Gastrocnemius medialis (tissue), 4 donors: ENCODE measurements around the gene MYCN. TPM values are rescaled to one million over a fixed set of nuclear protein-coding genes. Genes with fewer than 3 reads are reported as not detected.

Source experiments
- ATAC-seq, 2 donors: fragments of 150-250 bp; one replicate each; pipeline ENCODE4 v1.9.1; 2016
- DNase-seq, 2 donors: peaks; one replicate each; pipeline ENCODE4 v3.0.0-alpha.2; 2019
- H3K27ac ChIP-seq, 4 donors: fragments of 200-600 bp; sonication (generic); 1 replicate in 1 of 4; 2 replicates in 3 of 4; pipeline ENCODE4 v1.5.1; 2016 to 2018; ENCODE audit warnings: mild to moderate bottlenecking in 2 of 4, moderate library complexity in 1 of 4
- H3K27me3 ChIP-seq, 3 donors: fragments of 200-600 bp; sonication (generic) in 2 of 3; 1 replicate in 1 of 3; 2 replicates in 2 of 3; pipeline versions ENCODE4 v1.5.1 to v1.6.0; 2016 to 2019; ENCODE audit warnings: mild to moderate bottlenecking in 1 of 3, moderate library complexity in 1 of 3
- H3K36me3 ChIP-seq, 2 donors: fragments of 200-600 bp; sonication (generic) in 1 of 2; one replicate each; pipeline ENCODE4 v1.5.1; 2017 to 2018
- H3K4me1 ChIP-seq, 2 donors: fragments of 200-600 bp; sonication (generic) in 1 of 2; one replicate each; pipeline ENCODE4 v1.5.1; 2016 to 2017; ENCODE audit warnings: mild to moderate bottlenecking in 2 of 2
- H3K4me3 ChIP-seq, 4 donors: fragments of 200-600 bp; sonication (generic) in 3 of 4; 1 replicate in 1 of 4; 2 replicates in 3 of 4; pipeline ENCODE4 v1.5.1; 2016 to 2019; ENCODE audit warnings: mild to moderate bottlenecking in 2 of 4
- H3K9me3 ChIP-seq, 3 donors: fragments of 200-600 bp; sonication (generic) in 2 of 3; 1 replicate in 1 of 3; 2 replicates in 2 of 3; pipeline ENCODE4 v1.5.1; 2016 to 2019
- POLR2A ChIP-seq, 2 donors: fragments of 450-650 bp; IDR thresholded peaks; one replicate each; pipeline ENCODE4 v1.6.1; 2017; ENCODE audit warnings: antibody characterized with exemption in 2 of 2, mild to moderate bottlenecking in 2 of 2, moderate library complexity in 2 of 2
- in situ Hi-C, 4 donors: fragments of 200-750 bp; cut with MboI; loops; one replicate each; pipeline versions ENCODE4 v1.15.0 to v1.8.0; 2017; ENCODE audit warnings: low sequenced_read_pairs in 4 of 4
- intact Hi-C: fragments of 100-400 bp; cut with DNase I; formaldehyde crosslinking; loops from one replicate; pipeline ENCODE4 v1.15.1; 2023; ENCODE audit warnings: low total_unique reads
- total RNA-seq, 4 donors: library from RNA; depleted of rRNA; stranded (reverse); fragments of >200 nt; gene quantifications; one replicate each; pipeline versions ENCODE4 v1.1.0 to v1.2.3, GENCODE V29; 2016
- TF ChIP-seq, protein P1 (sequence below), 5 experiments: fragments of 450-650 bp in 3 of 5; fragments of 200-600 bp in 2 of 5; sonication (generic) in 2 of 5; IDR thresholded peaks in 4 of 5; conservative IDR thresholded peaks in 1 of 5; 1 replicate in 4 of 5; 2 replicates in 1 of 5; pipeline ENCODE4 v1.5.1; 2016 to 2019; ENCODE audit warnings: antibody characterized with exemption in 5 of 5, mild to moderate bottlenecking in 3 of 5, moderate library complexity in 3 of 5

Gene MYCN
- total RNA-seq, 4 donors from 2014 or later: 0.17 to 0.25 TPM; not detected in 2

DNA sequence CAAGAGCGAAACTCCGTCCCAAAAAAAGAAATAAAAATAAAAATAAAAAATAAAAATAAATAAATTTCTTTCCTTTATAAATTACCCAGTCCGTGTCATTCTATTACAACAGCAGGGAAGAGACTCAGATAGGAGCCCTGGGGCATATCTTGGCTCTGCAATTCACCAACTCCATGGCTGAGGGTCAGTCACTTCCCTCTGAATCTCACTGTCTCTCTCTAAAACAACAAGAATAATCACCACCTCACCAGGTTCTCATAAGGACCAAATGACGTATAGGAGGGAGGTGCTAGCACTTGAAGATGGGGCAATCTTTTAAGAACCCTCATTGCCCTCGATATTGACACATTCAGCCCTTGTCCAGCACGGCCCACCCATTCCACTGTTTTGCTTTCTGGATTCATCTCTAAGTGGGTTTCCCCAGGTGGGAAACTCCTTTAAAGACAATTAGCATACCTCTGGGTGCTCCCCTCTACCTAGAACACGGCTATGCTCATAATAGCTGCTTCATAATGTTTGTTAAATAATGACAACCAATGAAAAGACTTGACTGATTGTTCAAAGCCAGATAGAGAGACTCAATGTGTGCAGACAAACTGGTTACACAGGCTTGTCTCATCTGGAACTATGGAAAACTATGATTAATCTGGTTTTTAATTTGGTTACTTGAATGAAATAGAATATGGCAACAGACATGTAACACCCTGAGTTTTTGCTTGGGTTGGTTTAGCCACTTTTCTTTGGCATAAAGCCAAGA, 15.1 kb downstream of the MYCN start:
- H3K36me3 ChIP-seq: no peaks in the 10 kb centered on the region
- DNase-seq (no peak), ATAC-seq (no peak)
- intact Hi-C loops (no loop called here), in situ Hi-C loops (no loop called here)
- no peaks in the 10 kb centered on the region for H3K9me3 ChIP-seq
- H3K27me3 ChIP-seq: no peaks in the 10 kb centered on the region
- no peaks in the 10 kb centered on the region for H3K4me1 ChIP-seq
- no peak overlapping the region for H3K4me3 ChIP-seq
- TF ChIP-seq, protein P1, sequence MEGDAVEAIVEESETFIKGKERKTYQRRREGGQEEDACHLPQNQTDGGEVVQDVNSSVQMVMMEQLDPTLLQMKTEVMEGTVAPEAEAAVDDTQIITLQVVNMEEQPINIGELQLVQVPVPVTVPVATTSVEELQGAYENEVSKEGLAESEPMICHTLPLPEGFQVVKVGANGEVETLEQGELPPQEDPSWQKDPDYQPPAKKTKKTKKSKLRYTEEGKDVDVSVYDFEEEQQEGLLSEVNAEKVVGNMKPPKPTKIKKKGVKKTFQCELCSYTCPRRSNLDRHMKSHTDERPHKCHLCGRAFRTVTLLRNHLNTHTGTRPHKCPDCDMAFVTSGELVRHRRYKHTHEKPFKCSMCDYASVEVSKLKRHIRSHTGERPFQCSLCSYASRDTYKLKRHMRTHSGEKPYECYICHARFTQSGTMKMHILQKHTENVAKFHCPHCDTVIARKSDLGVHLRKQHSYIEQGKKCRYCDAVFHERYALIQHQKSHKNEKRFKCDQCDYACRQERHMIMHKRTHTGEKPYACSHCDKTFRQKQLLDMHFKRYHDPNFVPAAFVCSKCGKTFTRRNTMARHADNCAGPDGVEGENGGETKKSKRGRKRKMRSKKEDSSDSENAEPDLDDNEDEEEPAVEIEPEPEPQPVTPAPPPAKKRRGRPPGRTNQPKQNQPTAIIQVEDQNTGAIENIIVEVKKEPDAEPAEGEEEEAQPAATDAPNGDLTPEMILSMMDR (IDR thresholded peaks at IDR 0.05 in 4 of 5, conservative IDR thresholded peaks at IDR 0.05 in 1 of 5): no peak
- no peak for TF ChIP-seq POLR2A (IDR thresholded peaks at IDR 0.05)
- no peak overlapping the region for H3K27ac ChIP-seq

DNA sequence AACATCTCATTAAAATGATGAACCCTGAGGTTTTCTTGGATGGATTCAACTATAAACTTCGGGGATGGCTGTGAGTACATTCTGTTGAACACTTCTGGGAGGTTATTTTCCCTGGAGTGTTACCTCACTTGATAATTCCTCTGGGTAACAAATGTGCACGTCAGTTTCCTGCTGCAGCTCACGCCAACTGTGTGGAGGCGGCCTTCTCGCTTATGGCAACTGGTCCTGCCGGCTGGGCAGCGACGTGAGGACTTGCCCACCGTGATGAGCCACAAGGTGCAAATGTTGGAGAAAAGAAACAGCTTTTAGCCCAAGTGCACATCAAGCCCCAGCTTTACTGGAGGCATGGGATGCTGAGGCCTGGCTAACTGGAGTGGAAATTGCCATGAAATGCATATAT, 15.9 kb downstream of the MYCN start:
- Histone ChIP-seq H3K4me1 (no peaks in the 10 kb centered on the region), H3K9me3 (no peaks in the 10 kb centered on the region), H3K27me3 (no peaks in the 10 kb centered on the region), H3K4me3 (no peak overlapping the region), H3K27ac (no peak overlapping the region), H3K36me3 (no peaks in the 10 kb centered on the region)
- intact Hi-C loops: no loop called here
- in situ Hi-C loops: no loop called here
- TF ChIP-seq, protein P1 (IDR thresholded peaks at IDR 0.05 in 4 of 5, conservative IDR thresholded peaks at IDR 0.05 in 1 of 5): no peak
- no peak for TF ChIP-seq POLR2A (IDR thresholded peaks at IDR 0.05)
- no peak for DNase-seq
- no peak for ATAC-seq

DNA sequence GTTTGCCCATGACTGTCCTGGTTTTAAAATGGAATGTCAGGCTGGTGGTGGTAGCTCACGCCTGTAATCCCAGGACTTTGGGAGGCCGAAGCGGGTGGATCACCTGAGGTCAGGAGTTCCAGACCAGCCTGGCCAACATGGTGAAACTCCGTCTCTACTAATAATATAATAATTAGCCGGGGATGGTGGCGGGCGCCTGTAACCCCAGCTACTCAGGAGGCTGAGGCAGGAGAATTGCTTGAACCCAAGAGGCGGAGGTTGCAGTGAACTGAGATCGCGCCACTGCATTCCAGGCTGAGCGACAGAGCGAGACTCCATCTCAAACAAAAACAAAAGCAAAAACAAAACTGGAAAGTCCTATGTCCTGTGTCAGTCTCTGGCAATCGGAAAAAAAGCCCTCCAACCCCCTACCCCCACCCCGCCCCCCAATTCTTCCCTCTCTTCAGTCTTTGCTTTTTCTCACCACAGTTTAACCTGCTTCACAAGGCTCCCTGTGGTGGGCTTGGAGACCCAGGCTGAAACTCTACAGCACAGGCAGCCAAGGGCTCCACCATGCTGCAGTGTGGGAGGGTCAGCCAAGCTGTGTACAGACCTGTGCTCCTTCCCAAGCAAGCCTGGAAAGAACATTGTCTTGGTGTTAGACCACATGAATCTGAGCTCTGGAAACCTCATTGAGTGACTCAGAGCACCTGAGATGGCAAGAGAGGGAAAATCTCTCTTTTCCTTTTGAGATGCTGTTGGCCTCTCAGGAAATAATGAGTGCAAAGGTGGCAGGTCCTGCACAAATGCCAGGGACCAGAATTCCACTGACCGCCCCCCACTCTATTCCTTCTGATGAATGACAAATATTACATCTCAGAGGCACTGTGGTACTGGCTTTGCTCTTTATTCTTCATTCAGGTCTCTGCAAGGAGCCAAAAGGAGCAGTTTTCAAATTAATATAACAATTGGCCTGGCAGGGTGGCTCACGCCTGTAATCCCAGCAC, 16.7 kb downstream of the MYCN start:
- in situ Hi-C loops (no loop called here), intact Hi-C loops (no loop called here)
- no peaks in the 10 kb centered on the region for H3K9me3 ChIP-seq
- H3K36me3 ChIP-seq: no peaks in the 10 kb centered on the region
- H3K4me3 ChIP-seq: no peak overlapping the region
- no peaks in the 10 kb centered on the region for H3K4me1 ChIP-seq
- ATAC-seq (no peak), DNase-seq (no peak)
- H3K27ac ChIP-seq: no peak overlapping the region
- H3K27me3 ChIP-seq: no peaks in the 10 kb centered on the region
- TF ChIP-seq, protein P1 (IDR thresholded peaks at IDR 0.05 in 4 of 5, conservative IDR thresholded peaks at IDR 0.05 in 1 of 5): no peak
- no peak for TF ChIP-seq POLR2A (IDR thresholded peaks at IDR 0.05)

DNA sequence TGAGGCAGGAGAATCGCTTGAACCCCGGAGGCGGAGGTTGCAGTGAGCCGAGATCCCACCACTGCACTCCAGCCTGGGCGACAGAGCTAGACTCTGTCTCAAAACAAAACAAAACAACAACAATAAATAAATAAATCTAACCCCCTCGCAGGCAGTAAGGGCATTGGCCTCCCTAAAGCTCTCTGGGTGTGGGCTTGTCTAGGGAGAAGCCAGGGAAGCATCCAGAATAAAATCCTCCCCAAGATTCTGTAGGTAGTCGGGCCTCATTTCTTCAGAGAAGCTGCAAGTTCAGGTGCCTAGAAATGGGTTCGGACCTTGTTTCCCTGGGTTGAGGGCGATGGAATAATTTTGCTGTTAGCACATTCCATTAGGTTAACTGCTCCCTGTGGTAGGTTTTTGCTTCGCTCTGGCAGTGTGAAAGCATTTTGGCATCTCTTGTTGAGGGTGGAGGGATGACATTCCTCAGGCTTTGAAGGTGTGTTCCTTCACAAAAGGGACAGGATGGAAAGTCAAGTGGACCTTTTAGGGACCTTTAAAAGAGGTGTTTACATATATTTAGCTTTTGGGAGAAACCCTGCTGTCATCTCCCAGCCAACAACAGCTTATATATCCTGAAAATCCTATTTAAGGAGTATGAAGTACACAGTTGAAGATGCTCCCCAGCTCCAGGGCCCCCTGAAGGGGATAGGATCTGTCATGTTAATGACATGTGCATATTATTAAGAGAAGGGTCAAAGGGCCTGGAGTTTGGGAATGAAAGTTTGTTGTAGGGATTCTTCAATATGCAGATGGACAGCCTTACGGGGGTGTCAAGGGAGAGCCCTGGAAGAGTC, 17.7 kb downstream of the MYCN start:
- no peak for ATAC-seq
- intact Hi-C loops: no loop called here
- TF ChIP-seq, protein P1 (IDR thresholded peaks at IDR 0.05 in 4 of 5, conservative IDR thresholded peaks at IDR 0.05 in 1 of 5): no peak
- TF ChIP-seq POLR2A (IDR thresholded peaks at IDR 0.05): no peak

More for the DNA sequence above, 17.7 kb downstream of the MYCN start:
- in situ Hi-C loops: no loop called here
- no peaks in the 10 kb centered on the region for H3K36me3 ChIP-seq
- no peak for DNase-seq
- H3K4me3 ChIP-seq: no peak overlapping the region
- no peaks in the 10 kb centered on the region for H3K9me3 ChIP-seq
- H3K27ac ChIP-seq: no peak overlapping the region
- H3K4me1 ChIP-seq: no peaks in the 10 kb centered on the region
- H3K27me3 ChIP-seq: no peaks in the 10 kb centered on the region
